Measurements from ENCODE around the gene HNRNPR.
A peak's percentile ranks its signal among the peaks of the same experiment; 100 is the strongest.

Gene HNRNPR

GRCh38 chr1:23354245-23354644, 10.2 kb upstream of the HNRNPR start:
- peak; percentile 12; the same call in 1 of the 2 replicates for TF ChIP-seq CTCF (conservative IDR thresholded peaks at IDR 0.05)
- no peak overlapping the region for H3K27ac ChIP-seq

DNA sequence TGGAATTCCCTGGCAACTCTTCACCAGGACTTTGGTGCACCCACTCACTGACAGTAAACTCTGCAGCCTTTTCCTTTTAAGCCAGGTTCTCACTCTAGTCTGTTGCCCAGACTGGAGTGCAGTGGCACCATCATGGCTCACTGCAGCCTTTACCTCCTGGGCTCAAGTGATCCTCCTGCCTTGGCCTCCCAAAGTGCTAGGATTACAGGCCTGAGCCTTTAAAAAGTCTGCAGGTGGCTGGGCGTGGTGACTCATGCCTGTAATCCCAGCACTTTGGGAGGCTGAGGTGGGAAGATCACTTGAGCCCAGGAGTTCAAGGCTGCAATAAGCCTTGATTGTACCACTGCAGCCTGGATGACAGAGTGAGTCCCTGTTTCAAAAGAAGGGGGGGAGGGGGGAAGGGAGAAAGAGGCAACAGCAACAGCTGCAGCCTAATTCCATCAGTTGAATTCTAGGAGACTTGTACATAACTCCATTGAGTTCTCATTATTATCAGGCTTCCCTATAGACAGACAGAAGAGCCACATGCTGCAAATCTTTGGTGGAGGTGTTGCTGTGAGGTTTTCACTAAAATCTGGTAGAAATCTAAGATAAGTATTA, 8.1 kb upstream of the HNRNPR start:
- no peak for TF ChIP-seq CTCF (conservative IDR thresholded peaks at IDR 0.05)
- no peak overlapping the region for H3K27ac ChIP-seq

GRCh38 chr1:23345920-23346319, 1.8 kb upstream of the HNRNPR start:
- peak overlapping the region; percentile 98 for H3K27ac ChIP-seq
- TF ChIP-seq CTCF (conservative IDR thresholded peaks at IDR 0.05), result no peak

GRCh38 chr1:23344987-23345472, 946 bp upstream of the HNRNPR start:
- H3K27ac ChIP-seq, result peak overlapping the region; percentile 98
- no peak for TF ChIP-seq CTCF (conservative IDR thresholded peaks at IDR 0.05)

DNA sequence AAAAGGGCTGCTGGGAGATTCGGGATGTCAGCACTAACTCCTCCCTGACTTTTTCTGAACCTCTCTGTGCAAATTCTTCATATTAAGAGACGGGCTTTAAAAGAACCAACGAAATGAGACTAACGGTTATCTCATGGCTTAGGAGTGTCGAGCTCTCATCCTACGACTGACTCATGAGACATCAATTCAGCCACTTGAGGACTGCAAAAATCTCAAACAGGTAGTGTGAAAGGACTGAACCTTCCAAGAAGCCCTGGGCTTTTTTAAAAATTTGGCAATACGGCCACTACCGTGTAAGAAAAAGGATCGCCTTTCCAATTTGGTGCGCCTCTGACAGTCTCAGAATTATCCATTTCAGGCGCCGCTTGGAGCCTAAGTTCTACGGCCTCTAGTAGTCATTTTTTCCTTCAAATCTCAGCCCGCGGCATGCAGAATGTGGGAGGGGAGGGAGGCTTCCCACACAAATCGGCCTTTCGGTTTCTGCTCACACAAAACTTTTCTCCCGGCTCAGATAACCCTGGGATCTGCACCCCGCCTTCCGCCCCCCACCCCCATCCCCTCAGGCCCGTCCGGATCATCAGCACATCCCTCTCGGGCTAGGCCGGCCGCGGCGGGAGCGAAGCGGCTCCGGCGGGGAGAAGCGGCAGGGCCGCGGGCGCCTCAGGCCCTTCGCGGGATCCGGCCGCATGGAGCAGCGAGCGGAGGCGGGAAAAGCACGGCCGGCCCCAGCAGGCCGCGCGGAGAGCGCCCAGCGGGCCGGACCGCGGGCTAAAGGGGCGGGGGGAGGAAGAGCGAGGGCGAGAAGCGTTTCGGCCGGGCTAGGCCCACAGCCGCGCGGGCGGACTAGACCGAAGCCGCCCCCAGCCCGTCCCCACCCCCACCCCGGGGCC, 618 bp downstream of the HNRNPR start:
- H3K27ac ChIP-seq, result peak overlapping the region; percentile 98
- TF ChIP-seq CTCF (conservative IDR thresholded peaks at IDR 0.05), result no peak

- H3K27ac ChIP-seq, result peak overlapping the region; percentile 98
- TF ChIP-seq CTCF (conservative IDR thresholded peaks at IDR 0.05), result no peak
These were observed 2.0 kb downstream of the HNRNPR start for GRCh38 chr1:23341931-23342692.

- no peak overlapping the region for H3K27ac ChIP-seq
- no peak for TF ChIP-seq CTCF (conservative IDR thresholded peaks at IDR 0.05)
These were observed 4.5 kb downstream of the HNRNPR start for GRCh38 chr1:23339632-23340031.

All from VCaP (cell line).